H1 (cell line): ENCODE data around the gene CHD2. TPM values are rescaled to one million over a fixed set of nuclear protein-coding genes. Genes with fewer than 3 reads are reported as not detected.
A peak's percentile ranks its signal among the peaks of the same experiment; 100 is the strongest.

Experiments used
- CTCF ChIA-PET: fragments of 300-600 bp; sonication (Branson Sonifier 250); formaldehyde crosslinking; loops from one replicate; lab custom pipeline; 2021; ENCODE audit not compliant: partially characterized antibody; lab: Charles Lee
- POLR2A ChIA-PET: fragments of 300-600 bp; sonication (Branson Sonifier 250); formaldehyde crosslinking; loops from one replicate; lab custom pipeline; 2021; ENCODE audit warnings: inconsistent platforms; ENCODE audit not compliant: partially characterized antibody; lab: Charles Lee
- DNase-seq, 2 experiments: peaks; one replicate each; pipeline versions ENCODE4 v3.0.0 to v3.0.0-alpha.2; 2010 to 2022; ENCODE audit warnings: low spot score in 2 of 2, low read depth in 1 of 2, mixed read lengths in 1 of 2
- FAIRE-seq: peaks from 2 replicates; lab custom pipeline; 2011; peaks lifted over from hg19 to GRCh38; lab: Jason Lieb, UNC
- H2AFZ ChIP-seq: 2 replicates; pipeline ENCODE4 v1.8.1; 2012; ENCODE audit warnings: low read length, inconsistent platforms
- H2AK5ac ChIP-seq: 2 replicates; pipeline ENCODE4 v1.6.1; 2013; ENCODE audit warnings: low read depth, low read length
- H2BK120ac ChIP-seq: replicated peaks from 2 replicates; pipeline ENCODE3; 2013; ENCODE audit warnings: low read depth, low read length, inconsistent platforms
- H2BK12ac ChIP-seq: 2 replicates; pipeline ENCODE4 v1.6.1; 2013; ENCODE audit warnings: low read depth, low read length
- H2BK15ac ChIP-seq: 2 replicates; pipeline ENCODE4 v1.6.1; 2013; ENCODE audit warnings: low read length
- H2BK20ac ChIP-seq: 2 replicates; pipeline ENCODE4 v1.6.1; 2013; ENCODE audit warnings: low read length
- H2BK5ac ChIP-seq: 2 replicates; pipeline ENCODE4 v1.6.1; 2013; ENCODE audit warnings: low read depth, low read length
- H3K14ac ChIP-seq: 2 replicates; pipeline ENCODE4 v1.6.1; 2013; ENCODE audit warnings: inconsistent platforms; ENCODE audit not compliant: insufficient read length
- H3K18ac ChIP-seq: 2 replicates; pipeline ENCODE4 v1.6.1; 2013; ENCODE audit warnings: low read length; ENCODE audit errors: extremely low read depth
- H3K23ac ChIP-seq: 2 replicates; pipeline ENCODE4 v1.6.1; 2013; ENCODE audit warnings: inconsistent platforms; ENCODE audit not compliant: insufficient read length
- H3K23me2 ChIP-seq: 2 replicates; pipeline ENCODE4 v1.6.1; 2013; ENCODE audit warnings: low read depth, low read length
- H3K27ac ChIP-seq: 2 replicates; pipeline ENCODE4 v1.6.1; 2011; ENCODE audit warnings: low read depth, low read length, inconsistent platforms
- H3K27me3 ChIP-seq, 4 experiments: replicated peaks in 1 of 4; 1 replicate in 1 of 4; 2 replicates in 3 of 4; pipeline versions ENCODE4 v1.6.1 to v1.8.1; 2011 to 2013; ENCODE audit warnings: low read length in 3 of 4, mild to moderate bottlenecking in 3 of 4, inconsistent platforms in 2 of 4, mixed read lengths in 2 of 4, moderate library complexity in 1 of 4; ENCODE audit not compliant: control insufficient read depth in 3 of 4, insufficient read depth in 3 of 4; ENCODE audit errors: extremely low read depth in 1 of 4
- H3K36me3 ChIP-seq, 4 experiments: 2 replicates each; pipeline versions ENCODE4 v1.6.1 to v1.8.1; 2011 to 2013; ENCODE audit warnings: mild to moderate bottlenecking in 4 of 4, low read length in 3 of 4, moderate library complexity in 2 of 4, control low read depth in 1 of 4, inconsistent platforms in 1 of 4; ENCODE audit not compliant: insufficient read depth in 4 of 4, control insufficient read depth in 2 of 4
- H3K4ac ChIP-seq: replicated peaks from 2 replicates; pipeline ENCODE3; 2013; ENCODE audit warnings: low read length, low read depth, mixed read lengths, inconsistent platforms; ENCODE audit not compliant: insufficient read length
- H3K4me1 ChIP-seq, 4 experiments: replicated peaks in 1 of 4; 1 replicate in 1 of 4; 2 replicates in 3 of 4; pipeline versions ENCODE4 v1.6.1 to v1.8.1; 2011 to 2013; ENCODE audit warnings: low read length in 3 of 4, inconsistent platforms in 2 of 4, mixed read lengths in 1 of 4; ENCODE audit not compliant: insufficient read depth in 4 of 4, control insufficient read depth in 3 of 4
- H3K4me2 ChIP-seq, 2 experiments: 2 replicates each; pipeline versions ENCODE4 v1.6.1 to v1.8.1; 2011 to 2013; ENCODE audit warnings: low read depth in 2 of 2, low read length in 2 of 2, control low read depth in 1 of 2, inconsistent platforms in 1 of 2, mild to moderate bottlenecking in 1 of 2; ENCODE audit not compliant: insufficient read depth in 1 of 2
- H3K4me3 ChIP-seq, 4 experiments: fragments of 200-600, 300-600 bp in 1 of 4; sonication (generic), shearing (Covaris generic), sonication (Bioruptor Twin) in 1 of 4; 2 replicates each; pipeline versions ENCODE4 v1.5.1 to v1.8.1; 2011 to 2016; ENCODE audit warnings: low read length in 4 of 4, low read depth in 3 of 4, control low read depth in 2 of 4, inconsistent platforms in 2 of 4, mild to moderate bottlenecking in 2 of 4, mixed read lengths in 1 of 4, moderate library complexity in 1 of 4; ENCODE audit not compliant: insufficient read depth in 2 of 4; ENCODE audit errors: extremely low read depth in 1 of 4
- H3K56ac ChIP-seq: replicated peaks from 2 replicates; pipeline ENCODE3; 2013; ENCODE audit warnings: low read depth, mild to moderate bottlenecking, mixed read lengths, low read length, inconsistent platforms; ENCODE audit not compliant: insufficient read length
- H3K79me1 ChIP-seq: 2 replicates; pipeline ENCODE4 v1.6.1; 2013; ENCODE audit warnings: low read depth, low read length, control low read depth
- H3K79me2 ChIP-seq, 2 experiments: 2 replicates each; pipeline versions ENCODE4 v1.6.1 to v1.8.1; 2012 to 2013; ENCODE audit warnings: low read length in 2 of 2, mild to moderate bottlenecking in 2 of 2, inconsistent platforms in 1 of 2; ENCODE audit not compliant: insufficient read depth in 2 of 2, control insufficient read depth in 1 of 2
- H3K9ac ChIP-seq, 4 experiments: replicated peaks in 1 of 4; 1 replicate in 1 of 4; 2 replicates in 3 of 4; pipeline versions ENCODE4 v1.6.1 to v1.8.1; 2011 to 2013; ENCODE audit warnings: low read depth in 3 of 4, low read length in 3 of 4, control low read depth in 2 of 4, mild to moderate bottlenecking in 2 of 4, moderate library complexity in 2 of 4, inconsistent platforms in 1 of 4; ENCODE audit errors: extremely low read depth in 1 of 4
- H3K9me3 ChIP-seq, 2 experiments: 2 replicates each; pipeline versions ENCODE4 v1.6.1 to v1.8.1; 2012 to 2013; ENCODE audit warnings: mild to moderate bottlenecking in 2 of 2, moderate library complexity in 2 of 2, control low read depth in 1 of 2, inconsistent platforms in 1 of 2, low read depth in 1 of 2, low read length in 1 of 2, mixed read lengths in 1 of 2; ENCODE audit not compliant: insufficient read depth in 2 of 2
- H4K20me1 ChIP-seq, 2 experiments: replicated peaks in 1 of 2; 2 replicates each; pipeline versions ENCODE3 to v1.8.1; 2011 to 2013; ENCODE audit warnings: inconsistent platforms in 2 of 2, low read length in 2 of 2, mild to moderate bottlenecking in 1 of 2; ENCODE audit not compliant: insufficient read depth in 2 of 2, control insufficient read depth in 1 of 2
- H4K5ac ChIP-seq: 2 replicates; pipeline ENCODE4 v1.6.1; 2013; ENCODE audit warnings: low read length, low read depth, mixed read lengths, inconsistent platforms; ENCODE audit not compliant: insufficient read length
- H4K8ac ChIP-seq: 2 replicates; pipeline ENCODE4 v1.8.0; 2013; ENCODE audit warnings: mild to moderate bottlenecking, moderate library complexity, low read length, inconsistent platforms; ENCODE audit not compliant: insufficient read depth; ENCODE audit errors: extremely low read depth
- H4K91ac ChIP-seq: replicated peaks from 2 replicates; pipeline ENCODE3; 2013; ENCODE audit warnings: low read length, mixed read lengths, inconsistent platforms; ENCODE audit not compliant: insufficient read length
- E2F6 ChIP-seq: IDR thresholded peaks from 2 replicates; pipeline ENCODE4 v1.6.1; 2012; ENCODE audit warnings: inconsistent platforms
- HDAC6 ChIP-seq: IDR thresholded peaks from one replicate; pipeline ENCODE4 v1.7.1; 2012; ENCODE audit warnings: low read depth, mild to moderate bottlenecking, inconsistent platforms, low read length, moderate library complexity
- MAX ChIP-seq: IDR thresholded peaks from 2 replicates; pipeline ENCODE4 v1.6.1; 2012; ENCODE audit warnings: inconsistent platforms
- PHF8 ChIP-seq: fragments of 200-600 bp; sonication (generic); conservative IDR thresholded peaks from 2 replicates; pipeline ENCODE4 v1.7.1; 2012; ENCODE audit warnings: low read depth, mild to moderate bottlenecking, inconsistent platforms, low read length, moderate library complexity
- POLR2A ChIP-seq, 2 experiments: IDR thresholded peaks; 1 replicate in 1 of 2; 2 replicates in 1 of 2; pipeline ENCODE4 v1.6.1; 2011; ENCODE audit warnings: low read depth in 2 of 2, low read length in 2 of 2, mild to moderate bottlenecking in 2 of 2; ENCODE audit errors: control extremely low read depth in 1 of 2
- POLR2AphosphoS5 ChIP-seq: IDR thresholded peaks from 2 replicates; pipeline ENCODE4 v1.6.1; 2011; ENCODE audit warnings: low read depth, low read length
- POU5F1 ChIP-seq: IDR thresholded peaks from 2 replicates; pipeline ENCODE4 v1.6.1; 2011; ENCODE audit warnings: low read depth, mild to moderate bottlenecking, low read length, moderate library complexity
- RAD21 ChIP-seq, 2 experiments: IDR thresholded peaks in 1 of 2; conservative IDR thresholded peaks in 1 of 2; 2 replicates each; pipeline ENCODE4 v1.6.1; 2011; ENCODE audit warnings: low read depth in 2 of 2, low read length in 2 of 2, improper control_type of control experiment in 1 of 2, inconsistent platforms in 1 of 2, mild to moderate bottlenecking in 1 of 2, moderate library complexity in 1 of 2
- SIX5 ChIP-seq: IDR thresholded peaks from 2 replicates; pipeline ENCODE4 v1.6.1; 2011; ENCODE audit warnings: mild to moderate bottlenecking, low read depth, low read length
- TBP ChIP-seq: IDR thresholded peaks from 2 replicates; pipeline ENCODE4 v1.6.1; 2011; ENCODE audit warnings: low read depth, low read length, improper control_type of control experiment
- USF2 ChIP-seq: IDR thresholded peaks from 2 replicates; pipeline ENCODE4 v1.6.1; 2011; ENCODE audit warnings: low read length, improper control_type of control experiment
- WGBS, 2 experiments: shearing (Covaris generic) in 1 of 2; methylation state at CpG; one replicate each; pipeline versions ENCODE4 v1.1.6 to v1.1.7; 2013 to 2015; ENCODE audit warnings: low lambda C conversion rate in 2 of 2, mixed read lengths in 2 of 2, inconsistent platforms in 1 of 2, low coverage in 1 of 2, missing lambda C conversion rate in 1 of 2; ENCODE audit not compliant: insufficient replicate concordance in 2 of 2, insufficient coverage in 1 of 2, insufficient read length in 1 of 2; ENCODE audit errors: extremely low coverage in 1 of 2, missing lambda C conversion rate in 1 of 2; 5-methylcytosine and 5-hydroxymethylcytosine counted together
- polyA plus RNA-seq, 7 experiments: library from polyadenylated mRNA; depleted of rRNA in 3 of 7; stranded (reverse) in 5 of 7; unstranded in 2 of 7; fragments of >200 nt in 5 of 7; fragments of 200-250 nt in 2 of 7; gene quantifications; 1 replicate in 5 of 7; 2 replicates in 1 of 7; 4 replicates in 1 of 7; pipeline versions ENCODE4 v1.2.1 to v1.2.3, GENCODE V29; 2011 to 2013; ENCODE audit warnings: missing spikeins in 2 of 7, mixed read lengths in 2 of 7
- total RNA-seq: library from RNA; stranded (reverse); fragmentation: NEBNext Ultra II Directional; extraction: Animal tissue kit (Norgen Biotek cat#: 25700); gene quantifications from 2 replicates; pipeline ENCODE4 v1.2.1, GENCODE V29; 2021

Gene CHD2
- total and polyA plus RNA-seq, 2 of the 8 experiments (the other 6 are each of a cell fraction or from before 2014, with no cell fraction given): 28.8 to 70.0 TPM

- H3K79me2 ChIP-seq: peaks cover 14 to 50% of the 10 kb centered on the region in 2 experiments
- no peak for DNase-seq
- FAIRE-seq: no peak
- TF ChIP-seq USF2 (no peak), MAX (peak; percentile 81), TBP (peak; percentile 85), E2F6 (no peak; the same call in 1 of the 2 replicates), RAD21 (IDR thresholded peaks at IDR 0.05 in 1 of 2, conservative IDR thresholded peaks at IDR 0.05 in 1 of 2; ENCODE audit: low read depth in 2 of 2, low read length in 2 of 2) (peak in 1 of 2 experiments; percentile 26; a peak in 1 of 4 replicates), POU5F1 (no peak), POLR2A (IDR thresholded peaks at IDR 0.05; ENCODE audit: control extremely low read depth in 1 of 2, low read depth in 2 of 2, low read length in 2 of 2) (peak; percentile 88 to 97), HDAC6 (no peak), POLR2AphosphoS5 (peak; percentile 99), PHF8 (peak; percentile 52; the same call in 1 of the 2 replicates), SIX5 (no peak)
Measured at GRCh38 chr15:92882697-92883162, 17.4 kb upstream of the CHD2 start.

More at GRCh38 chr15:92882697-92883162, 17.4 kb upstream of the CHD2 start:
- H2BK12ac ChIP-seq: no peak overlapping the region
- peaks cover 4% of the 10 kb centered on the region; the same call in 1 of the 2 replicates for H3K23me2 ChIP-seq
- H3K14ac ChIP-seq: no peak overlapping the region
- H3K56ac ChIP-seq: no peak overlapping the region
- H3K23ac ChIP-seq: no peak overlapping the region
- H2BK120ac ChIP-seq: no peak overlapping the region
- ChIA-PET POLR2A (interaction anchor here (0.6 to 19.4 kb wide), 29 partner anchors 11 to 146 kb away, joined by 3 to 255 read pairs (median 5); partner anchors contain the start of gene CHD2), CTCF (interaction anchor here (0.7 to 6.6 kb wide), 11 partner anchors 15 to 87 kb away, joined by 3 to 32 read pairs (median 4); partner anchors contain the start of gene CHD2)
- no peak overlapping the region for H3K18ac ChIP-seq
- no peak overlapping the region for H2AK5ac ChIP-seq
- WGBS, 2 experiments: no CpG with 5 or more reads among the region's 67 CpGs
- H2AFZ ChIP-seq: no peak overlapping the region
- peak overlapping the region; percentile 53 for H4K5ac ChIP-seq
- H2BK20ac ChIP-seq: no peak overlapping the region
- H4K8ac ChIP-seq: peak overlapping the region; percentile 95; the same call in 1 of the 2 replicates
- no peak overlapping the region for H2BK15ac ChIP-seq
- peak overlapping the region; percentile 88 for H3K27ac ChIP-seq
- H3K36me3 ChIP-seq: peaks cover 8 to 32% (median 19%) of the 10 kb centered on the region in 4 experiments; a peak in 6 of 8 replicates
- H3K4me1 ChIP-seq: peaks cover 9 to 20% (median 17%) of the 10 kb centered on the region in 4 experiments; a peak in 5 of 7 replicates
- peak overlapping the region in 1 of 2 experiments; percentile 67; a peak in 2 of 4 replicates for H3K4me2 ChIP-seq
- H3K9me3 ChIP-seq: no peaks in the 10 kb centered on the region
- no peaks in the 10 kb centered on the region for H3K27me3 ChIP-seq
- H3K79me1 ChIP-seq: no peaks in the 10 kb centered on the region
- peak overlapping the region; percentile 86 to 100 (median 92) for H3K4me3 ChIP-seq
- H4K91ac ChIP-seq: no peak overlapping the region
- no peaks in the 10 kb centered on the region for H4K20me1 ChIP-seq
- H2BK5ac ChIP-seq: no peak overlapping the region
- no peak overlapping the region for H3K4ac ChIP-seq
- peak overlapping the region; percentile 87 to 99 (median 95) for H3K9ac ChIP-seq
